HG03159 (cell line): ENCODE results near the gene ZNF837.

ENCODE experiments used
- ATAC-seq: cut with Tn5 transposase; IDR thresholded peaks from one replicate; pipeline ENCODE4 v1.9.1; 2021; ENCODE audit warnings: mild to moderate bottlenecking, moderate library complexity; ENCODE audit not compliant: unreplicated experiment

ZNF837 gene

DNA sequence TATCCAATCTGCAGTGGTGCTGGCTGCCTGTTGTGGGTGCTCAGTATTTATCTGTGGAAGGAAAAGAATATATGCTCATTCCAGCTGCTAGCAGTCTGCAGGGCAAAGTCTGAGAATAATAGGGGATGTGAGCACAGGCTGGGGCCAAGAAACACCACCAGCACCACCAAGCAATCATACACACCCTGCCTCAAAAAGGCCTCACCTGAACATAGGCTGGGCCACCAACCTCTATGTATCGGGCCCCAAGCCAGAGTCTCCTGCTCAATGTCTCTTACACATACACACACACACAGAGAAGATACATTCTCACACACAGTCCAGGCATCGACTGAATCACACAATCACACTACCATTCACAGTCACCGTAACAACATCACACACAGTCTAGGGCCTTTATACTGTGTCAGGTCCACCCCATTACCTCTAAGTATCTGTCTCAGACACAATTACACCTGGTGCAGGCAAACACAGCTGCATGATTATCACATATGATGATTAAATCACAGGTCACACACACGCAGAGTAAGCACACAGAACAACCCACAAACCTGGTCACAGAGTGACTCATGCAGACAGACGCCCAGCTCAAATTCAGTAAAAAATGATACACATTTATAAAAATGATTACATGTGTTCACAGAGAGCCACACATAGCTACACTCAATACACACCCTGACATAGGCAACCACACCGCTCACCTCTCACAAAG, 55.4 kb downstream of the ZNF837 start:
- no peak for ATAC-seq

DNA sequence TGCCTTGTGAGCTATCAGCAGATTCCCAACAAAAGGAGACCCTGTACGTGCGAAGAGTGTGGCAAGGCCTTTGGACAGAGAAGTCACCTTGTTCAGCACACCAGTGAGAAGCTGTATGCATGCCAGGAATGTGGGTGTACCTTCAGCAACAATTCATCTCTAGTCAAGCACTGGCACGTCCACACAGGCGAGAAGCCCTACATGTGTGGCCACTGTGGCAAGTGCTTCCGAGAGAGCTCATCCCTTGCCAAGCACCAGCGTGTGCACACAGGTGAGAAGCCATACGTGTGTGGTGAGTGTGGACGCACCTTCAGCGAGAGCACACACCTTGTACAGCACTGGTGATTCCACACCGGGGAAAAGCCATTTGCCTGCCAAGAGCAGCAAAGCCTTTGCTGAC, 61.6 kb downstream of the ZNF837 start:
- ATAC-seq: no peak

DNA sequence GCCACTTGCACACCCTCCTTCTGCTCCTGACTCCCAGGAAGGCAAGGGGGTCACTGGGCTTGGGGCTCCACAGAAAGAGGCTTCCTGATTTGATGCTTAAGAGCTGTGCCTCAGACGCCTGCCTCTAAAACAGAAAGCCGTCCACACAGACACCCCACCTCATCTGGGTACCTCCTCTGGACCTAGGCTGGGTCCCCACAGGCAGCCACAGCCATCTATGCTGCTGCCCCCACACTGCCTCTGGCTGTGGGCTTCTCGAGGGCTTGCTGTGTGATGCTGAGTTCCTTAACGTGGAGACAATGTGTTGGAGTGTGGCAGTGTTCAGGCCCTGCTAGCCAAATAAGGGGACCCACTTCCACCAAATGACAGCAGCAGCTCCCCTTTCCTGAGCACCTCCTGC, 62.5 kb downstream of the ZNF837 start:
- ATAC-seq: no peak
